HG03457 (cell line): Measurements from ENCODE around the gene OASL.

Experiments
- ATAC-seq: cut with Tn5 transposase; IDR thresholded peaks from one replicate; pipeline ENCODE4 v1.9.1; 2021; ENCODE audit warnings: moderate number of reproducible peaks; ENCODE audit not compliant: unreplicated experiment

The OASL gene

DNA sequence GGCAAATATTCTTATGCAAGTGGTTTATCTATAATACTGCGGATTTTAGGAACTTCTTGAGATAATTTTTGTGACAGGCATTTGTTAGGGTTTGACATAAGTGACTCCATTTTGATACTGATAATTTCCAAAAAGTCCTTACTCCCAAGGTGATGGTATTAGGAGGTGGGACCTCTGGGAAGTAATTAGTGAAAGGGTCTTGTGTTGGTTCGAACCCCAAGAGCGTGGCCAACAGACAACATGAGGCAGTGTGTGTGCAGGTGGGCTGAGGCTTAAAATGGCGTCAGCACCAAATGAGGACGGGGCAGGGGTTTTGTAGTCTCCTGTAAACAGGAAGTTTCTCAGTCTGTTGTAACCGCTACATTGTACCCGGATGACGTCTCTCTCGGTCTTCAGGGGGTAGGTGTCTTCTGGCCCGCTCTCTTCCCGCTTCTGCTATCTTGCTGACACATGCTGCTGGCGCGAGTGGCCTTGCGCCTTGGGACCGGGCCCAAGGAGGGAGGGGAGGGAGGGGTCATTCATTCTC is 21.0 kb downstream of the OASL start:
- ATAC-seq, result no peak

DNA sequence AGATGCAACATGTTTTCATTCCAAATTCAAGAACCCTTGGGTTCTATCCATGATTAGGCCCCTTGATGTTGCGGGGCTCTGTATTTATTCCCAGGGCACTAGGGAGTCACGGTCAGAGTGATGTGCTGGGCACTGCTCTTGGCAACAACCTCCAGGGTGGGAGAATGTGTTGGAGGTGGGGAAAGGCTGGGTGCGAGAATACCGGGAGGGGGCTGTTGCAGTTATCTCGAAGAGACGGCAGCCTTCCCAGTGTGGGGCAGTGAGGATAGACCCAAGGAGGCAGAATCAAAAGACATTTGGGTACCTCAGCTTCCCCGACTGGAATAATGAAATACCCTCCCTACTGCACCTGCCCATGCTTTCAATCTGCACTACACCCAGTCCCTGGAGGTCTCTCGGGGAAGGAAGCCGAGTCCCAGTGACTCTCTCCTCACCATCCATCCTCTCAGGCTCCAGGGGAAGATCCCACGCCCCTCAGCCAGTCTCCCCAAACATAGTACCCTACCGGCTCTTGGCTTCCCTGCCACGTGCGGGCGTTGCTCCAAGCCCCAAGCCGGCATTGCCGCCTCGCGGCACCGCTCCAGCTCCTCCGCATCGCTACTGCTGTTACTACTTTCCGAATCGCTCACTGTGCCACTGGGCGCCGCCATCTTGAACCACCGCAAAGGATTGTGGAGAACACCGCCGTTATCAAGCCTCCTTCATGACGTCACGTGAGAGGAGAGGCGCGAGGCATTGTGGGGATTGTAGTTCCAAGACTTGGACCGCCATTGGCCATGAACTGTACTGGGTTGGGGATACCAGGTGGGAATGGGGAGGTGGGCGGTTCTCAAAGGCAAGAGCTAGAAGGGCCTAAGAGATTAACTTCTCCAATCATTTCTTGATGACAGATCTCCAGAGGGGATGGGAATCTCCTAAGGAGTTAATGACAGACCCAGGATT is 22.9 kb downstream of the OASL start, which contains the start of gene C12orf43:
C12orf43 (minus strand) TSS at position 663 of the 942 bp plus-strand sequence; CDS start at position 650, 13 bp downstream.
- ATAC-seq, result peak; percentile 83

DNA sequence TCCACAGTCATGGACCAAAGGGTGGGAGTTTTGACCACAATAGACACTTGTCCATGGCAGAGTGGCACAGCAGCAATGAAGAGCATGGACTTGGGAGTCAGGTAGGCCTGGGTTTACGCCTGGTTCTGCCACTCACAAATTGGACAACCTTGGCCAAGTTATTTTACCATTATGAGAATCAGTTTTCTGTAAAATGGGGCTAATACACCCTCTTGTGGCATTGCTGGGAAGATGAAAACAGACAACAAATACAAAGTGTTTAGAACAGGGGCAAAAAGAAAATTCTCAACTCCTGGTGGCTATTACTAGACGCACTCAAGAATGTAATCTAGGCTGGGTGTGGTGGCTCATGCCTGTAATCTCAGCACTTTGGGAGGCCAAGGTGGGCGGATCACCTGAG is 25.3 kb downstream of the OASL start:
- ATAC-seq, result no peak

DNA sequence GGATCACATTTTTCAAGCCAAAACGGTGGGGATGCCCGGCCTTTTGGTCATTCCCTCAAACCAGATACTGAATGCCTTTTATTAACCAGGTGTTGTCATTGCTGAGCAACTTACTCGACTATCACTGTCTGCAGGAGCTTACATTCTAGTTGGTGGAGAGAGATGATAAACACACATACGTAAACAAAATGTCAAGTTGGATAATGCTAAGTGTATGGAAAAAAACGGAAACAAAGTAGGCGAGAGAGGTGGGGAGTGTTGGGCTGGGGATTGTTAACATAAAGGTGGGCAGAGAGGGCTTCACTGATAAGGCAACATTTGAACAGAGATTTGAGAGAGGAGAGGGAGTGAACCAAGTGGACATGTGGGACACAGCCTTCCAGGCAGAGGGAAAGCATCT is 27.2 kb downstream of the OASL start:
- no peak for ATAC-seq

DNA sequence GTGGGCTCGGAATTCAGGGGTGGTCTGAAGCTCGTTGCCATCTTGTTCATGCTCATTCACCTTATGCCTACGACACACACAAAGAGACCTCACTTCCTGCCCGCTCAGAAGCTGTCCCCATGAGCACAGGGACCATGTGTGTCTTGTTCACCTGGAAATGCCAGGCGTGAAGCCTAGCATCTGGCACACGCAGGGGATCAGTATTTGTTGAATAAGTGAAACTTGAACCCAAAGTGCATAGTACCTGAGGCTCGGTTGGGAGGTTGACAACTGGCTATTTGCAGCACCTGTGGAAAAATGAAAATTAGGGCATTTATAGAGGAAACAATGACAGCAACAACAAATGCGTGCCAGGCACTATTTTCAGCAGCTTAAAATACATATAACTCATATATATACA is 28.2 kb downstream of the OASL start:
- ATAC-seq, result no peak

DNA sequence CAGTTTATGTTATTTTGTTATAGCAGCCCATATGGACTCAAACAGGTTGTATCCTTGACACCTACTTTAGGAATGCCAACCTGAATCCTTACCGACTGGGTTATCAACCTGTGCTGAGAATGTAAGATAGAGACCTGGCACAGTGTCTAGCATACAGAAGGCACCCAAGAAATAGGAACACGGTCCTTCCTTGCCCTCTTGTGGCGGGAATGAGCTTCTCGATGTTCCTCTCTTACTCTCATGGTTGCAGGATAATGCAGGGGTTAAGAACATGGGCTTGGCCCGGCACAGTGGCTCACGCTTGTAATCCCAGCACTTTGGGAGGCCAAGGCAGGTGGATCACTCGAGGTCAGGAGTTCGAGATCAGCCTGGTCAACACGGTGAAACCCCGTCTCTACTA is 29.3 kb downstream of the OASL start:
- ATAC-seq, result no peak

DNA sequence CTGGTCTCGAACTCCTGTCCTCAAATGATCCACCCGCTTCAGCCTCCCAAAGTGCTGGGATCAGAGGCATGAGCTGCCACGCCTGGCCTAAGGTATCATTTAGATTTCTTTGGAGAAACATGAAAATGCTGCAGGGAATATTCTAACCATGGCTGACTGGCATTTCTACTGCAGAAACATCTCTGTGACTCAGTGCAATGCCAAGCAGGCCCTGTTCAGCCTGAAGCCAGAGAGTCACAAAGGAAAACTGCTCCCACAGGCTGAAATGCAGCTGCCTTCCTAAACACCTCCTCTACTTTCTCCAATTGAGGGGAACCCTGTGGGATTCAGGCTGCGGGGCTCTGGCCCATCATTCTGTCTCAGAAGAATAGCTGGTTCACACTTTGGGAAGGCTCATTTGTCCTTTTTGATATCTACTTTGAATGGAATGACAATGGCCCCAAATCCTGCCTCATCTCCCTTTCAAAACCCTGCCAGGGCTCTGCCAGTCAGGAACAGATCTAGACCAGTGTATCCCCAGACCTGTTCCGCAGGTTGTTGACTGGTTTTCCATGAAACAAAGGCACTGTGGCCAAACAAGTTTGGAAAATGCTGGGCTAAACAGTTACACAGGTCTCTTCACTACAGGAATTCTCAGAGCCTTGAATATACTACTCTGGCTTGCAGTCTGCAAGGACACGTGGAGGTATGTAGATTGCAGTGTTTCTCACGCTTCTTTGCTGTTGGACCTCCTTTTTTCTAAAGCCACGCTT is 30.5 kb downstream of the OASL start:
- no peak for ATAC-seq

DNA sequence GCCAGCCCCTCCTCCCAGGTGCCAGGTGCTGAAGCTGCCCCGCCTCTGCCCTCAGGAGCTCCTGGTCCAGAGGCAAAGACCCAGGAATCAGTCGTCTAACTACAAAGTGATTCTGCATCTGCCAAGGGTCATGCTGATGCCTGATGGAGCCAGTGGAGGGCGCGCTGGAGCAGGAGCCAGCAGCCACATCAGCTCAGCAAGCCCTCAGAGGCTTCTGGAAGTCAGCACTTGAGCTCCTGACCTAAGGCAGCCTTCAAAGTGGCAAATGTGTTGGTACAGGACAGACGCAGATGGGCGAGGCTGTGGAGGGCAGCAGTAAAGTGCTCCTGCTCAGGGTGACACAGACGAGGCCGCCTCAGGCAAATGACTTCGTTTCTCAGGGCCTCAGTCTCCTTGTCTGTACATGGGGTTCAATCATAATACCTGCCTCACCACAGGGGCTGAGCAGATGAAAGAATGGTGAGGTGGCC is 33.7 kb downstream of the OASL start:
- no peak for ATAC-seq

DNA sequence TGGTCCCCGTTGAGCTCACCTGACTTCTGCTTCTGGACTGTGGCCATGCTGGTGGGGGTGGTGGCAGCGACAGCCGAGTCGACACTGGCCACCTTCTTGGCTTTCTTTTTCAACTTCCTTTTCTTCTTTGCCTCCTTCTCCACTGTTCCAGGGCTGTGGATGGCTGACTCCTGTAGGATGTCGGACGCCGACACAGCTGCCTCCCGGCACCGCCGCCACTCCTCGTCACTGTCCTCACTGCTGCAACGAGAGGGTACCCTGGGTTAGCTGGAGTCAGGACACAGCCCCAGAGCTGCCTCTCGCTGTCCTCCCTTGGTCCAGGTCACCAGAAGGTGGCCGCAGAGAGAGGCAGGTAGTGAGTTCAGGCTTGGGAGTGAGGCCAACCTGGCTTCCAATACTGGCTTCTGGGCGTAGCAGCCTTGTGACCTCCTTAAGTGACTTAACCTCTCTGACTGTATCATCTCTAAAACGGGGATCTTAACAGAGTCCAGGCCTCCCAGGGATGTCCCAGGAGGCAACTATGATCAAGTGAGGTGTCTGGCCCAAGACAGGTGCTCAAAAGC is 34.7 kb downstream of the OASL start:
- no peak for ATAC-seq

DNA sequence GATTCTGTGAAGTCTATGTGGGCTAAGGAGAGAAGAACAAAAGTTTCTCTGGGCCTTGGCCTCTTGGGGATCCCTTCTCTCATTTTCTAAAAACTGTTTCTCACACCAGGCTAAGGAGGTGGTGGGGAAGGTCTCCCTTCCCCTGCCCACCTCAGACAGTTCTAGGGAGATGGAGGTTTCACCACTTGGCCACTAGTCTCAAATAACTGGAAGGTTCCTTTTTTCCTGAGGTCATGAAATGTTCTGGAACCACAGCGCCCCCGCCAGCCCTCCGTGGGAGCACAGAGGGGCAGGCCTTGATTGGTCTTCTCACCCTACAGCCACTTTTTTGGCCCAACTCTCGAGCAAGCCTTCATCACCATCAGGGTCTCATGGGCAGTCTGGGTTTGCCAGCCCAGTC is 35.4 kb downstream of the OASL start:
- no peak for ATAC-seq

DNA sequence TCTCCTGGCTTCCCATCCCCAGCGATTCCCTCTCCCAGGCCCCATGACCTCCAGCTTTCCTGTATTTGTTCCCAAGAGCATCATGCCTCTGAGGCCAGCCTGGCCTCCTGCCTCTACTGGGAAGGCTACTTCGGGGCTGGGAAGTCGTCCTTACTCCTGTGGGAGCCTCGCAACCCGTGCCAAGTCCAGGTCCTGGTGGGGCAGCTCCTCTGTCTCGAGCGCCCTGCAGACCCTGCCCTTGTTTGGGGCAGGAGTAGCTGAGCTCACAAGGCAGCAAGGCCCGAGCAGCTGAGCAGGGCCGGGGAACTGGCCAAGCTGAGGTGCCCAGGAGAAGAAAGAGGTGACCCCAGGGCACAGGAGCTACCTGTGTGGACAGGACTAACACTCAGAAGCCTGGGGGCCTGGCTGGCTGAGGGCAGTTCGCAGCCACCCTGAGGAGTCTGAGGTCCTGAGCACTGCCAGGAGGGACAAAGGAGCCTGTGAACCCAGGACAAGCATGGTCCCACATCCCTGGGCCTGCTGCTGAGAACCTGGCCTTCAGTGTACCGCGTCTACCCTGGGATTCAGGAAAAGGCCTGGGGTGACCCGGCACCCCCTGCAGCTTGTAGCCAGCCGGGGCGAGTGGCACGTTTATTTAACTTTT is 37.1 kb downstream of the OASL start:
- ATAC-seq, result no peak

DNA sequence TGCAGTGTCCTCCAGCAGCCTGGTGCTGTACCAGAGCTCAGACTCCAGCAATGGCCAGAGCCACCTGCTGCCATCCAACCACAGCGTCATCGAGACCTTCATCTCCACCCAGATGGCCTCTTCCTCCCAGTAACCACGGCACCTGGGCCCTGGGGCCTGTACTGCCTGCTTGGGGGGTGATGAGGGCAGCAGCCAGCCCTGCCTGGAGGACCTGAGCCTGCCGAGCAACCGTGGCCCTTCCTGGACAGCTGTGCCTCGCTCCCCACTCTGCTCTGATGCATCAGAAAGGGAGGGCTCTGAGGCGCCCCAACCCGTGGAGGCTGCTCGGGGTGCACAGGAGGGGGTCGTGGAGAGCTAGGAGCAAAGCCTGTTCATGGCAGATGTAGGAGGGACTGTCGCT is 38.0 kb downstream of the OASL start:
- no peak for ATAC-seq

DNA sequence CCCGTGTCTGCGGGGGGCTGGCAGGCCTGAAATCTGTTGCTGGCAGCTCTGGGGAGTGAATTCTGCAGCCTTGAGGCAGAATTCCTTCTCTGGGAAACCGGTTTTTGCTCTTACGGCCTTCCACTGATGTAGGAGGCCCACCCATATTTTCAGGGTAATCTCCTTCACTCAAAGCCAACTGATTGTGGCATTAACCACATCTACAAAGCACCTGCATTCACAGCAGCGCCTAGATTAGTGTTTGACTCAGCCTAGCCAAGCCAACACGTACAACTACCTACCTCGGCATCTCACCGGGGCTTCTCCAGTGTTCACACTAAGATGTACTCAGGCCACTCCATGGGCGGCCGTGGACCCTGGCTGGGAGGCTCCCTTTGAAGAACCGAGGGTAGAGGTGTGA is 38.5 kb downstream of the OASL start:
- no peak for ATAC-seq

DNA sequence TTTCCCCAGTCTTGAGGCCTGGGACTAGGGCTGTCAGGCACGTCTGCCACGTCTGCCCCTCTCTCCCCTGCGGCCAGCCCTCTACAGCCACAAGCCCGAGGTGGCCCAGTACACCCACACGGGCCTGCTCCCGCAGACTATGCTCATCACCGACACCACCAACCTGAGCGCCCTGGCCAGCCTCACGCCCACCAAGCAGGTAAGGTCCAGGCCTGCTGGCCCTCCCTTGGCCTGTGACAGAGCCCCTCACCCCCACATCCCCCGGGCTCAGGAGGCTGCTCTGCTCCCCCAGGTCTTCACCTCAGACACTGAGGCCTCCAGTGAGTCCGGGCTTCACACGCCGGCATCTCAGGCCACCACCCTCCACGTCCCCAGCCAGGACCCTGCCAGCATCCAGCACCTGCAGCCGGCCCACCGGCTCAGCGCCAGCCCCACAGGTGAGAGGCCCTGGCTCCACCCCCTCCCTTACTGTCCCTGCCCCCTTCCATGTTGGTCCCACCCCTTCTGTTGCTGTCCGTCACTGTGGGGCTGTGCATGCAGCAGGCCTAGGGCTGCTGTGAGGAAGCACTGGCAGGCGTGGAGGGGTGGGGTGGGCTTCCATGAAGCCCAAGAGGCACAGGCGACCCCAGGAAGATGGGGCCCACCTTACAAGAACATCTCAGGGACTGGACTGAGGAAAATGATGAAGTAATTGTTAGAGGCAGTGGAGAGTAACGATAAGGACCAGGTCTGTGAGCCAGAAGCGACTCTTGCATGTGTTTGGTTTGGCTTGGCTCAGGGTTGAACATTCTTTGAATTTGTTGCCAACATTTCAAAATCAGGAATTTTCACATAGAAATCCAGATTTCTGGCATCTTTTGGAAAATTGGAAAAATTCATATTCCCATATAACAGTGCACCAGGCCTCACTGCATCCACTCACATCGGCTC is 39.6 kb downstream of the OASL start:
- ATAC-seq, result no peak

DNA sequence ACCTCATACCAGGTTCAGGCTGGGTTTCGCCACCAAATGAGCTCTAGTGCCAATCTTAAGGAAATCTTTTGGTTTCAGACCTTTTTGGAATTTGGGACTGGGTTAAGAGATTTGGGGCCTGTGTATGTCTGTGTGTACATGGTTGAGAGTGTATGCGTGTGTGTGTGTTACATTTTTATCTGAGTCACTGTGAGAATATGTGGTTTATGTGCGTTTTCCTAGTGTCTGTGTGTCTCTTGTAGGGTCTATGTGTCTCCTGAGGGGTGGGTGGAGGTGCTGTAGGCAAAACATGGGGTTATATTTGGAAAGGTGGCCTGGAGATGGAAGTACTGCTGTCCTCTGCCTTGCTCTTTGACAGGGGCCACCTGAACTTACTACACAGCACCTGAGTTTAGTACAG is 40.6 kb downstream of the OASL start:
- no peak for ATAC-seq

DNA sequence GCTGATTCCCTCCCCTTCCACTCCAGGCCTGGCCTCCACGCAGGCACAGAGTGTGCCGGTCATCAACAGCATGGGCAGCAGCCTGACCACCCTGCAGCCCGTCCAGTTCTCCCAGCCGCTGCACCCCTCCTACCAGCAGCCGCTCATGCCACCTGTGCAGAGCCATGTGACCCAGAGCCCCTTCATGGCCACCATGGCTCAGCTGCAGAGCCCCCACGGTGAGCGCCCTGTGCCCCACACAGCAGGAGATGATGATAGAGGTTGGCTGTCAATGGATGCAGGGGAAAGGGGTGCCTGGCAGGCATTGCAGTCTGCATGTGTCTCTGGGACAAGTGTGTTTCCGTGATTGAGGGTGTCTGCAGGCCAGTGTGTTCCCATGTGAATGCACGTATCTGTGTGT is 41.6 kb downstream of the OASL start:
- no peak for ATAC-seq

DNA sequence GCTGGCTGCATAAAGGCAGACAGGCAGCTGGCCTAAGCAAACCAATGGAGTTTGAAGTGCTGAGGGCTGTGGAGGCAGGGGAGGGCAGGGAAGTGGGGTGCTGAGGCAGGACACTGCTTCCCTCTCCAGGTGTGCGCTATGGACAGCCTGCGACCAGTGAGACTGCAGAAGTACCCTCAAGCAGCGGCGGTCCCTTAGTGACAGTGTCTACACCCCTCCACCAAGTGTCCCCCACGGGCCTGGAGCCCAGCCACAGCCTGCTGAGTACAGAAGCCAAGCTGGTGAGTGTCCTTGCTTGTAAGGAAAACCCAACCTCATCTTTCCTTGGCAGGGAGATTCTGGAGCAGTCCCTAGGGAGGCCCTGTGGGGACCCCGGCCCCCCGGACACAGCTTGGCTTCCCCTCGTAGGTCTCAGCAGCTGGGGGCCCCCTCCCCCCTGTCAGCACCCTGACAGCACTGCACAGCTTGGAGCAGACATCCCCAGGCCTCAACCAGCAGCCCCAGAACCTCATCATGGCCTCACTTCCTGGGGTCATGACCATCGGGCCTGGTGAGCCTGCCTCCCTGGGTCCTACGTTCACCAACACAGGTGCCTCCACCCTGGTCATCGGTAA is 42.8 kb downstream of the OASL start:
- no peak for ATAC-seq

DNA sequence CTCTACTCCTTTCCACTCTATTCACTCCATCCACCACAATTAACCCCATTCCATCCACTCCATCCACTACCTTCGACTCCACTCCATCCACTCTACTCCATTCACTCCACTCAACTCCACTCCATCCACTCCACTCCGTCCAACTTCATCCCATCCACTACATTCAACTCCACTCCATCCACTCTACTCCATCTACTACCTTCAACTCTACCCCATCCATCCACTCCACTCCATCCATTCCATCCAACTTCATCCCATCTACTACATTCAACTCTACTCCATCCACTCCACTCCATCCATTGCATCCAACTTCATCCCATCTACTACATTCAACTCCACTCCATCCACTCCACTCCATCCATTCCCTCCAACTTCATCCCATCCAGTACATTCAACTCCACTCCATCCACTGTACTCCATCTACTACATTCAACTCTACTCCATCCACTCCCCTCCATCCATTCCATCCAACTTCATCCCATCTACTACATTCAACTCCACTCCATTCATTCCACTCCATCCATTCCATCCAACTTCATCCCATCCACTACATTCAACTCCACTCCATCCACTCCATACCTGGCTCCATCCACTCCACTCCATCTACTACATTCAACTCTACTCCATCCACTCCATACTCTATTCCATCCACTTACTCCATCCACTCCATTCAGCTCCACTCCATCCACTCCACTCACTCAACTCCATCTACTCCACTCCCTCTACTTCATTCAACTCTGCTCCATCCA is 44.3 kb downstream of the OASL start:
- ATAC-seq, result no peak

DNA sequence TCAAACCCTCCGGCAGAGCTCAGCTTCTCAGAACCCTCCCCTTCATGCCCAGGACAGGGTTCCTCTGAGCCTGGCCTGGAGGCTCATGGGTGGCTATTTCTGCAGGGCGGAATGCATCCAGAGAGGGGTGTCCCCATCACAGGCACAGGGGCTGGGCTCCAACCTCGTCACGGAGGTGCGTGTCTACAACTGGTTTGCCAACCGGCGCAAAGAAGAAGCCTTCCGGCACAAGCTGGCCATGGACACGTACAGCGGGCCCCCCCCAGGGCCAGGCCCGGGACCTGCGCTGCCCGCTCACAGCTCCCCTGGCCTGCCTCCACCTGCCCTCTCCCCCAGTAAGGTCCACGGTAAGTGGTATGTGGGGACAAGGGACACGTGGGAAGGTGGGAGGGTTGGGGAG is 45.0 kb downstream of the OASL start:
- ATAC-seq, result no peak
